Neural progenitor cell (in vitro differentiated cells): Measurements from ENCODE around the gene PDE6A. TPM values are rescaled to one million over a fixed set of nuclear protein-coding genes. Genes with fewer than 3 reads are reported as not detected.

ENCODE experiments used
- DNase-seq: peaks from one replicate; pipeline ENCODE4 v3.0.0-alpha.2; 2016; ENCODE audit warnings: low spot score
- H2AFZ ChIP-seq: fragments of 200-600 bp; sonication (generic); replicated peaks from 2 replicates; pipeline ENCODE4 v1.6.1; 2016; ENCODE audit warnings: antibody characterized with exemption
- H3F3A ChIP-seq: fragments of 200-600 bp; sonication (generic); 2 replicates; pipeline ENCODE4 v1.6.1; 2016; ENCODE audit warnings: antibody characterized with exemption, low read depth
- H3K27ac ChIP-seq: fragments of 200-600 bp; sonication (generic); 2 replicates; pipeline ENCODE4 v1.5.1; 2016; ENCODE audit warnings: mild to moderate bottlenecking
- H3K27me3 ChIP-seq: fragments of 200-600 bp; sonication (generic); 2 replicates; pipeline ENCODE4 v1.6.1; 2016; ENCODE audit warnings: mild to moderate bottlenecking, moderate library complexity
- H3K36me3 ChIP-seq: fragments of 200-600 bp; sonication (generic); 2 replicates; pipeline ENCODE4 v1.5.1; 2016
- H3K4me1 ChIP-seq: fragments of 200-600 bp; sonication (generic); 2 replicates; pipeline ENCODE4 v1.6.1; 2016; ENCODE audit warnings: mixed run types
- H3K4me2 ChIP-seq: fragments of 200-600 bp; sonication (generic); 2 replicates; pipeline ENCODE4 v1.6.1; 2016
- H3K4me3 ChIP-seq: fragments of 200-600 bp; sonication (generic); 2 replicates; pipeline ENCODE4 v1.5.1; 2016
- H3K79me2 ChIP-seq: fragments of 200-600 bp; sonication (generic); 2 replicates; pipeline ENCODE4 v1.6.1; 2016; ENCODE audit warnings: low read depth
- H3K9ac ChIP-seq: fragments of 200-600 bp; sonication (generic); 2 replicates; pipeline ENCODE4 v1.6.1; 2016
- H3K9me3 ChIP-seq: fragments of 200-600 bp; sonication (generic); 2 replicates; pipeline ENCODE4 v1.5.1; 2016; ENCODE audit warnings: low read depth
- H4K20me1 ChIP-seq: fragments of 200-600 bp; sonication (generic); 2 replicates; pipeline ENCODE4 v1.6.1; 2016; ENCODE audit warnings: low read depth
- H3K27ac Mint-ChIP-seq: 3 replicates; pipeline ENCODE4 v1.8.0; 2021; ENCODE audit warnings: mixed read lengths
- H3K27me3 Mint-ChIP-seq: 2 replicates; pipeline ENCODE4 v1.8.0; 2022; ENCODE audit warnings: low read depth, mild to moderate bottlenecking, inconsistent platforms, moderate library complexity, mixed read lengths; ENCODE audit not compliant: insufficient read depth
- H3K36me3 Mint-ChIP-seq: 3 replicates; pipeline ENCODE4 v1.8.0; 2021; ENCODE audit warnings: mixed read lengths
- H3K4me1 Mint-ChIP-seq: 3 replicates; pipeline ENCODE4 v1.8.0; 2021; ENCODE audit warnings: mixed read lengths
- H3K4me3 Mint-ChIP-seq: 3 replicates; pipeline ENCODE4 v1.8.0; 2021; ENCODE audit warnings: mild to moderate bottlenecking, moderate library complexity, mixed read lengths
- H3K9me3 Mint-ChIP-seq: 3 replicates; pipeline ENCODE4 v1.8.0; 2020; ENCODE audit warnings: mixed read lengths
- CTCF ChIP-seq: fragments of 200-600 bp; sonication (generic); IDR thresholded peaks from 2 replicates; pipeline ENCODE4 v1.5.1; 2017; ENCODE audit warnings: antibody characterized with exemption, mild to moderate bottlenecking
- EZH2 ChIP-seq: fragments of 200-600 bp; sonication (generic); IDR thresholded peaks from 2 replicates; pipeline ENCODE4 v1.6.1; 2017; ENCODE audit warnings: antibody characterized with exemption, mild to moderate bottlenecking, moderate library complexity
- EZH2phosphoT487 ChIP-seq: fragments of 200-600 bp; sonication (generic); IDR thresholded peaks from 2 replicates; pipeline ENCODE4 v1.6.1; 2017; ENCODE audit warnings: antibody characterized with exemption
- total RNA-seq: library from RNA; depleted of rRNA; stranded (reverse); fragments of >200 nt; gene quantifications from 2 replicates; pipeline ENCODE4 v1.2.3, GENCODE V29; 2015; ENCODE audit warnings: low replicate concordance

PDE6A gene
- total RNA-seq, 1 donor from 2014 or later: not detected

GRCh38 chr5:149828161-149829011 lies 116.2 kb downstream of the PDE6A start:
- Mint-ChIP-seq H3K4me1 (peaks cover 24% of the 10 kb centered on the region), H3K27ac (peak overlapping the region; percentile 62), H3K27me3 (peaks cover 2% of the 10 kb centered on the region), H3K36me3 (no peaks in the 10 kb centered on the region), H3K9me3 (no peaks in the 10 kb centered on the region), H3K4me3 (no peak overlapping the region)
- Histone ChIP-seq H3K4me1 (no peaks in the 10 kb centered on the region), H3K27me3 (no peaks in the 10 kb centered on the region), H3K27ac (no peak overlapping the region), H3K4me3 (no peak overlapping the region), H3K79me2 (no peaks in the 10 kb centered on the region), H4K20me1 (no peaks in the 10 kb centered on the region), H3K4me2 (no peak overlapping the region), H3K36me3 (no peaks in the 10 kb centered on the region), H2AFZ (peak overlapping the region; percentile 30), H3K9me3 (no peaks in the 10 kb centered on the region), H3K9ac (no peak overlapping the region), H3F3A (no peaks in the 10 kb centered on the region)
- TF ChIP-seq EZH2phosphoT487: no peak
- TF ChIP-seq CTCF: peak; percentile 92
- DNase-seq: peak; percentile 93

GRCh38 chr5:149827546-149827945 lies 117.0 kb downstream of the PDE6A start:
- no peak overlapping the region for H3K4me3 Mint-ChIP-seq
- H3K9me3 Mint-ChIP-seq: no peaks in the 10 kb centered on the region
- Histone ChIP-seq H3K79me2 (no peaks in the 10 kb centered on the region), H4K20me1 (no peaks in the 10 kb centered on the region), H3K4me1 (no peaks in the 10 kb centered on the region), H3K9me3 (no peaks in the 10 kb centered on the region), H3K9ac (no peak overlapping the region), H3K4me3 (no peak overlapping the region), H3F3A (no peaks in the 10 kb centered on the region), H3K27me3 (no peaks in the 10 kb centered on the region), H2AFZ (no peak overlapping the region), H3K27ac (no peak overlapping the region), H3K4me2 (no peak overlapping the region), H3K36me3 (no peaks in the 10 kb centered on the region)
- TF ChIP-seq CTCF: no peak
- no peak for TF ChIP-seq EZH2phosphoT487
- no peak for TF ChIP-seq EZH2
- peaks cover 24% of the 10 kb centered on the region for H3K4me1 Mint-ChIP-seq
- peak overlapping the region; percentile 84 for H3K27ac Mint-ChIP-seq
- H3K27me3 Mint-ChIP-seq: no peaks in the 10 kb centered on the region
- DNase-seq: no peak
- H3K36me3 Mint-ChIP-seq: no peaks in the 10 kb centered on the region

GRCh38 chr5:149827086-149827485 lies 117.5 kb downstream of the PDE6A start:
- DNase-seq: no peak
- no peaks in the 10 kb centered on the region for H3F3A ChIP-seq
- Mint-ChIP-seq H3K9me3 (no peaks in the 10 kb centered on the region), H3K4me3 (no peak overlapping the region), H3K4me1 (peaks cover 24% of the 10 kb centered on the region), H3K27ac (peak overlapping the region; percentile 84), H3K36me3 (no peaks in the 10 kb centered on the region), H3K27me3 (no peaks in the 10 kb centered on the region)
- no peaks in the 10 kb centered on the region for H3K4me1 ChIP-seq
- H4K20me1 ChIP-seq: no peaks in the 10 kb centered on the region
- no peak overlapping the region for H2AFZ ChIP-seq
- no peaks in the 10 kb centered on the region for H3K79me2 ChIP-seq
- H3K9me3 ChIP-seq: no peaks in the 10 kb centered on the region
- H3K27ac ChIP-seq: no peak overlapping the region
- no peaks in the 10 kb centered on the region for H3K36me3 ChIP-seq
- H3K4me3 ChIP-seq: no peak overlapping the region
- H3K27me3 ChIP-seq: no peaks in the 10 kb centered on the region
- no peak overlapping the region for H3K9ac ChIP-seq
- TF ChIP-seq EZH2phosphoT487: no peak
- no peak for TF ChIP-seq CTCF
- TF ChIP-seq EZH2: no peak
- H3K4me2 ChIP-seq: no peak overlapping the region
